HG03196 (cell line): Measurements from ENCODE around the gene DOC2B.
"Not testable (repeated sequence)": the region's sequence is repeated elsewhere in the genome, so short reads cannot be mapped to it uniquely, and the experiment has no call there.

ENCODE experiments used
- ATAC-seq: cut with Tn5 transposase; IDR thresholded peaks from one replicate; pipeline ENCODE4 v1.9.1; 2021; ENCODE audit not compliant: unreplicated experiment

DOC2B gene

DNA sequence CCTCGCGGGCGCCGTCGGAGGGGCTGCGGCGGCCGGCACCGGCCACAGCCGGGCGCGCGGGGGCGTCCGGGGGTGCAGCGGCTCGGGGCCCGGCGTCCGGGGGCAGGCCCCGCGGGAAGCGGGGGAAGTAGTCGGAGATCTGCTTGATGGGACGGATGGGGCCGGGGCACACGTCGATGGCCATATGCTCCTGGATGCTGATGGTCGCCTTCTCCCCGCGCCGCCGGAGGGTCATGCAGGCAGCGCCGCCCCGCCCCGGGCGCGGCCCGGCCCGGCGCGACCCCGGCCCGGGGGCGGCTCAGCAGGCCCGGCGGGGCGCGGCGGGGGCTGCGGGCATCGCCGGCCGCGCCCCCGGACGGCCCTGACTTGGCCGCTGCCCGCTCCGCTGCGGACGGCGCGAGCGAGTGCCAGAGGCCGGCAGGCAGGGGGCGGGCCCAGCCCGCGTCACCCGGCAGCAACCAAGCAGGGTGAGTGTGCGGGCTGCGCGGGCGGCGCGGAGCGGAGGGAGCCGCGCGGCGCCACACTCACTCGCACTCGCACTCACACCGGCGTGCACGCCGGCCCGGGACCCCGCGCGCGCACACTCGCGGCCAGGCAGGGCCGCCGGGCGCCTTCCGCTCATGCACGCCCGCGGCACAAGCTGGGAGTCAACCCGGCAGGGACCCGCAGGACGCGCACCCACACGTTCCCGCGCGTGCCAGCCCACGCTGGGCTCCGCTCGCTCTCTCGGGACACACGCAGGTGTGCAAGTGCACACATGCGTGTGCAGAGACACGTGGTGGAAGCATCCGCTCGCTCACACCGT is at the start of gene DOC2B:
Gene DOC2B, minus strand, starts transcription at position 406 of the 805 bp plus-strand sequence. Its CDS starts 171 bp downstream, at position 235.
- ATAC-seq = no peak

DNA sequence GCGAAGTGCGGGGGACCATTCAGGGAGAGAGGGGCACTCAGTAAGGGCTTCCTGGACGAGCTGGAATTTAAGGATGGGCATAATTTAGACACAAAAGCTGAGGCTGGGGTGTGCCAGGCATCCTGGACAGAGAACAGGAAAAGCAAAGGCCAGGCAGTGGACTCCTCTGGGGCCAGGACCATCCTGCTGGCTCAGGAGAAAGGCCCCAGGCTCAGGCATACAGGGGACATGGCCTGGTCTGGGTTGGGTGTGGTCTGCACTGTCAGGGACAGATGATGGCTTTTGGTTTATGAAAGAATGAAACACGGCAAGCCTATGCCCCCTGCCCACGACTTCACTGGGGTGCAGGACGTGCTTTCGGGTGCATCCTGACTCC is 48.9 kb upstream of the DOC2B start:
- no peak for ATAC-seq

- no peak for ATAC-seq
Observed at GRCh38 chr17:229709-230394, 48.4 kb upstream of the DOC2B start.

DNA sequence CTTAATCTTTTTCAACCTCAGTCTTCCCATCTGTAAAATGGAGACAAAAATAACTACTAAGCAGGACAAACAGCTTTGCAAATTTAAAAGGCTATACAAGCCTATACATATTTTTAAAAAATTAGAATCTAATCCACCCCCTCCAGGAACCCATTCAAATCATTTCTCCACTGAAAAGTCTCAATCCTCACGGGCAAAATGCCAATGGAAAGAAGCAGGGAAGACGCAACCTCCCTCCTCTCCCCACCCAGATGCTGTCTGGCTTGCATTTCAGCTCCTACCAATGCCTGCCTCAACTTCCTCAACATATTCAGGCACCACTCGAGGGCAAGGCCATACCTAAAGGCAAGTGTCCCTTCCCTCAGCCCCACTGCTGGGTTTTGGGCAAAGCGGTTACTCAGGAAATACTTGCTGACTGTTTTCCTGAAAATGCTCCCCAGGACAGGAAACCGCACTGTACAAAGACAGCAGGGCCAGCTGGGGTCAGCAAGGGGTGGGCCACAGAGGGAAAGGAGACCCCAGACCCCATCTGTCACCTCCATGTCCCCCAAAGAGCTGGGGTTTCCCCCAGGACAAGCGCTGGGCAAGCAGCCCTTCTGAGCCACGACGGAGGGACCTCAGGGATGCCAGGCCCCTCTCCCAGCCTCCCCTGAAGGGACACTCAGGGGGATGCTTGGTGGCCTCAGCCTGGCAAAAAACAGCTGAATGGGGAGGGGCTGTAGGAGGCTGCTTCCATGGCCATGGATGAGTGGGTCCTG is 47.7 kb upstream of the DOC2B start:
- no peak for ATAC-seq

GRCh38 chr17:227946-228615 is 46.6 kb upstream of the DOC2B start:
- no peak for ATAC-seq

DNA sequence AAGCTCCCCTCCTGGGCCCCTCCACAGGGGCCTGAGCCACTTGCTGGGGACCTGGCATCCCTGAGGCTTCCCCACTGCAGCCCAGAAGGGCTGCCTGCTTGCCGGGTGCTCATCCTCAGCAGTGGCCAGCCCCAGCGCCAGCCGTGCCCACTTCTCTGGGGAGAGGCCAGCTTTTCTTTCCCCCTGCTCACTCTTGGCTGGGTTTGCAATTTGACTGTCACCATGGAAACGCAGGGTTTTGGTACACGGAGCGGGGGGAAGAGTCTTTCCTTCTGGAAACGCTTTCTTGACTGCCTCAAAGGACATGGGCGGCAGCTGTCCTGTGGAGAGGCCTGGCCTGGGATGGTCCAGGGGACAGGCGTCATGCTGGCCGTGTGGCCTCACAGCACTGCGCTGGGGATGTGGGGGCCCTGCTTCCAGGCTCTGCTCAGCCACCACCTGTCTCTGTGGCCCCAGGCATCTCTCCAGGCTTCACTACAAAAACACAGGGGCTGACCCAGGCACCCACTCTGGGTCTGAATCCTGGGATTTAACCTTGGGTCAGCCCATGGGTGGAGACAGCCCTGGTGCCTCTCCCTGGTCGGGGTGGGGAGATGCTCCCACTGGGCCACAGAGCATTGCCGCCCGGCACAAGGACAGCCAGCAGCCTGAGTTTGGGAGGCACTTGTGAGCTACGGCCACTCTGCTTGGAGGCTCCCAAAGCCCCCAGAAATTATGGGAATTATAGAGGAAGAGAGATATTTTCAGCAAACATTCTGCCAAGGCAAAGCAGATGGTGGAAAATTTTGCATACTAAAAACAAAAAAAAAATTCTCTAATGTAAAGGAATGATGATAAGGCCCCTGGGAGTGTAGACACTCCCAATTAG is 45.9 kb upstream of the DOC2B start:
- ATAC-seq = no peak

GRCh38 chr17:226108-227077 is 44.9 kb upstream of the DOC2B start:
- no peak for ATAC-seq

DNA sequence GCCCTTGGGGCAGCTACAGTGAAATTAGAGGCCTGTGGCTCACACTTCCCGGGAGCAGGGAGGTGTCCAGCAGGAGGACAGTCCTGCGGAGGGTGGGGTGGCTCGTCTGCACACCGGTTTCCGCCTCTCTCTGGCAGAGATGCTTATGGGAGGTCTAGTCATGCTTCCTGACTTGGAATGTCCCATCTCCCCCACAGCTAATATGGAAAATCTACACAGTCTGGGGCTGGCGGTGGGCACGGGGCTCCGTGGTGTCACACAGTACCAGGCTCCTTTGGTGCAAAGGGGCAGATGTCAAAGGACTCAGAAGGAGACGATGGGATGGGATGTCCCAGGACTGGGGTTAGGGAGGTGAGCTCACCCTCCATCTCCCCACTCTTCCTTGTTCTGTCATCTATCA is 44.1 kb upstream of the DOC2B start:
- no peak for ATAC-seq

DNA sequence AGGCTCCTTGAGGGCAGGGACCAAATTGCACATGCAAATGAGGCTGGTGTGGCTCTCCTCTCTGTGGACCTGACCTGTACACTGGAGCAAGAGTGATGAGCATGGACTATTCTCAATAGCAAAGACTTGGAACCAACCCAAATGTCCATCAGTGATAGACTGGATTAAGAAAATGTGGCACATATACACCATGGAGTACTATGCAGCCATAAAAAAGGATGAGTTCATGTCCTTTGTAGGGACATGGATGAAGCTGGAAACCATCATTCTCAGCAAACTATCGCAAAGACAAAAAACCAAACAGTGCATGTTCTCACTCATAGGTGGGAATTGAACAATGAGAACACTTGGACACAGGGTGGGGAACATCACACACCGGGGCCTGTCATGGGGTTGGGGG is 43.1 kb upstream of the DOC2B start:
- ATAC-seq = not testable (repeated sequence)

DNA sequence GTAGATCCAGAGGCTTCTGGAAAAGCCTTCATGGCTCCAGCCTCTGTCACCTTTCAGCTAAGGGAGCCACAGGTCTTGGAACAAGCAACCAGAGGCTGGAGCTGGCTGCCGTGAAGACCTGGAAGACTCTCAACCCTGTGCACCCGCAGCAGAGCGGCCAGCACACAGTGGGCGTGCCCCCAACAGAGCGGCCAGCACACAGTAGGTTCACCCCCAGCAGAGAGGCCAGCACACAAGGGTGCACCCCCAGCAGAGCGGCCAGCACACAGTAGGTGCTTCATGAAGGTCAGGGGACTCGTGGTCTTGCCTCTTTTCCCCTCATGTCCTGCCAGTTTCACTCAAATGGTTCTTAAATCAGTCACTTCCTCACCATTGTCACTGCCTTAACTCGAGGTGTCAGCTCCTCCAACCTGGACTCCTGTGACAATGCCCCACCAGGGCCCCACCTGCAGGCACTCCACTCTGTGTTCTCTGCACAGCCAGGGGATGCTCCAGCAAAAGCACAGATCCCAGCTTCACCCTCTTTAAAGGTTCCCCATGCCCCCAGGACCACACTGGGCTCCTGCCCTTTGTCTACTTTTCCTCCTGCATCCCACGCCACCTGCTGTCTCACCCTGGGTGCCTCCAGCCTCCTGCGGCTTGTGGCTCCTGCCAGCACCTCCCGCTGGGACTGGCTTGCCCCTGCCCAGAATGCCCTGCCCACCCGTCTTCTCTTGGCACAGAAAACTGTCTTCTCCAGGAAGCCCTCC is 42.4 kb upstream of the DOC2B start:
- no peak for ATAC-seq

DNA sequence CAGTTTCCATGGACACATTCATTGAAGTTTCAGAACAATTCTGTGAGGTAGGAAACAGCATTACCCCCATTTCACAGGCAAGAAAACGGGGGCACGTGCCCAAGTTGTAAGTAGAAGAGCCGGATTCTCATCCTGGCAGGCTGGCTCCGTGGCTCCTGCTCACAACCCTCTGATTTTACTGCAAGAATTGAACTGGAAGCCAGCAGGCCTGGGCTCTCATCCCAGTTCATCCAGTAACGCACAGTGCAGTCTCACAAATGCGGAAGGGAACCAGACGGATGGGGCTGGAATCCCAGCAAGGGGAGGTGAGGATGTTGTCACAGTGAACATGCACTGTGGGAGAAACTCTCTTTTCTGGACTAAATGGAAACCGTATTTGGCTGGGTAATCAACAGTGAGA is 40.7 kb upstream of the DOC2B start:
- ATAC-seq = no peak

- no peak for ATAC-seq
Observed at GRCh38 chr17:219696-220095, 38.2 kb upstream of the DOC2B start.

GRCh38 chr17:218432-219110 is 37.1 kb upstream of the DOC2B start:
- no peak for ATAC-seq

DNA sequence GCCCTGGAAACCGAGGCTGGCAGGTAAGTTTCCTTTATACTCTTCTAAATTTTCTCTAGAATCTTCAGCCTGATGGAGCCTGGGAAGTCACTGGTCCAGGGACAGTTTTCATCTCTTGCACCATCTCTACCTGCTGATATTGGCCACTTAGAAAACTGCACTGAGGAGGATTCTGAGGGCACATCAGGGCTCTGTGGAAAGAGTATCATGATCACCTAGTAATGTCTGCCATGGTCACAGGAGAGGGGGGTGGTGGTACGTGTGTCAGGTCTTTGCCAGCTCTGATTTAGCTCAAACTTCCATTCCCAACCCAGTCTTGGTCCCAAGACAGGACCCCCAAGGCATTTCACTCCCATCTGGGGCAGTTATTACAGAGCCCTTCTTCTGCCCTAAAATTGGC is 35.2 kb upstream of the DOC2B start:
- ATAC-seq = no peak

DNA sequence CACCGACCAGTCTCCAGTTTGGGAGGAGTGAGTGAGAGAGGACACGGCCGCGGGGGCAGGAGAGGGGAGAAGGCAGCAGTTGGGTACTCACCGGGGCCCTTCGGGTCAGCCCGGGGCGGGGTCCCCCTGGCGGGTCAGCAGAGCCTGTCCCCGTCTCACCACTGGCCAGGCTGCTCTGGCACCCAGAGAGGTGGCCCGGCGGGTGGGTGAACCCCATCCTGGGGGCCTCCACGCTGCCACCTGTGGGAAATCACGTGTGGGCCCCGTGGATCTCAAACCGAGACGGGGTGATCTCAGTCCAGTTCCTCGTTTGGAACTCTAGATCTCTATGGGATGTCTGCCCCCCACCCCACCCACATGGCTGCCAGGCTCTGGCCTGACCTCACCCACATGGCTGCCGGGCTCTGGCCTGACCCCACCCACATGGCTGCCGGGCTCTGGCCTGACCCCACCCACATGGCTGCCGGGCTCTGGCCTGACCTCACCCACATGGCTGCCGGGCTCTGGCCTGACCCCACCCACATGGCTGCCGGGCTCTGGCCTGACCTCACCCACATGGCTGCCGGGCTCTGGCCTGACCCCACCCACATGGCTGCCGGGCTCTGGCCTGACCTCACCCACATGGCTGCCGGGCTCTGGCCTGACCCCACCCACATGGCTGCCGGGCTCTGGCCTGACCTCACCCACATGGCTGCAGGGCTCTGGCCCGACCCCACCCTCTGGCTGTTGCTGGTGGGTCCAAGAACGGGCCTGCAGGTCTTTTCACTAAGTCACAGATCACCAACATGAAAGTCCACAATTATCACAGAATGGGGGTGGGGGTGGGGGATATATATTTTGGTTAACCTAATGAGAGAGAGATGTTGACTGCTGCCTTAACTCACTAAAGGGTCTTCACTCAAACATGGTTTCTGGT is 34.4 kb upstream of the DOC2B start:
- not testable (repeated sequence) for ATAC-seq

DNA sequence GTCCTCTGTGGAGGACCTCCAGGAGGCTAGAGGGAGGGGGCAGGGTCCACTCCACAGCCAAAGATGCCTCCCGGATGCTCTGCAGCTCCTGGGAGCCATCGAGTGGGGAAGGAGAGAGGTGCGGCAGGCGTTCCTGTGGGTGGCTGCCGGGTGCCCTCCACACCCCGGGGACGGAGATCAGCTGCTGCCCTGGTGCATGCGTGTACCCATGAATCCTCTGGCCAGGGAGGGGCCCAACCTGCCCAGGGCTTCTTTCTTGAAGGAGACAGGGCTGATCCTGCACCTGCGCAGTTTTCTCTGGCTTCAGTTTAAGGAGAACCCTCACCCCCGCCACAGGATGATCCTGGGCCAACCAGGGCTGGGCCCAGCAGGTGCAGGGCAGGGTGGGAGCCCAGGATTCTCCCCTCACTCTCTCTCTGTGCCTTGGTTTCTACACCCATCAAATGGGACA is 33.5 kb upstream of the DOC2B start:
- no peak for ATAC-seq
